Epithelial cell of proximal tubule (primary cell): ENCODE data around the gene TXNRD1. TPM values are rescaled to one million over a fixed set of nuclear protein-coding genes. Genes with fewer than 3 reads are reported as not detected.
A peak's percentile ranks its signal among the peaks of the same experiment; 100 is the strongest.
"Not testable (repeated sequence)": the region's sequence is repeated elsewhere in the genome, so short reads cannot be mapped to it uniquely, and the experiment has no call there.

Experiments used
- DNase-seq: peaks from one replicate; pipeline ENCODE4 v3.0.0-alpha.2; 2011; ENCODE audit warnings: low read depth
- H3K4me3 ChIP-seq: 2 replicates; pipeline ENCODE4 v1.5.1; 2011; ENCODE audit warnings: low read depth, mild to moderate bottlenecking, low read length
- CTCF ChIP-seq: conservative IDR thresholded peaks from 2 replicates; pipeline ENCODE4 v1.5.1; 2012; ENCODE audit warnings: low read depth, mild to moderate bottlenecking, low read length
- total RNA-seq: library from RNA; depleted of rRNA; stranded (reverse); fragments of >200 nt; gene quantifications from 2 replicates; pipeline ENCODE4 v1.2.3, GENCODE V29; 2015

TXNRD1 gene
- total RNA-seq, 1 donor from 2014 or later = 268 TPM

GRCh38 chr12:104288635-104289274 is 73.2 kb downstream of the TXNRD1 start:
- DNase-seq = no peak
- TF ChIP-seq CTCF = peak; percentile 4
- peak overlapping the region; percentile 93 for H3K4me3 ChIP-seq

- H3K4me3 ChIP-seq = no peak overlapping the region
- no peak for DNase-seq
- TF ChIP-seq CTCF = no peak
Measured at GRCh38 chr12:104290320-104290719, 74.7 kb downstream of the TXNRD1 start.

- no peak for TF ChIP-seq CTCF
- H3K4me3 ChIP-seq = no peak overlapping the region
- DNase-seq = no peak
Measured at GRCh38 chr12:104290855-104291254, 75.3 kb downstream of the TXNRD1 start.

- no peak for DNase-seq
- TF ChIP-seq CTCF = no peak
- no peak overlapping the region for H3K4me3 ChIP-seq
Measured at GRCh38 chr12:104291867-104292524, 76.4 kb downstream of the TXNRD1 start.

- no peak for TF ChIP-seq CTCF
- DNase-seq = no peak
- H3K4me3 ChIP-seq = no peak overlapping the region
Measured at GRCh38 chr12:104292872-104293794, 77.6 kb downstream of the TXNRD1 start.

- DNase-seq, H3K4me3 ChIP-seq: not testable (repeated sequence)
- peak; percentile 45 for TF ChIP-seq CTCF
Measured at GRCh38 chr12:104294158-104294859, 78.7 kb downstream of the TXNRD1 start.
